Left colon (tissue), 2 donors: Measurements from ENCODE around the gene NTRK2. TPM values are rescaled to one million over a fixed set of nuclear protein-coding genes. Genes with fewer than 3 reads are reported as not detected.

Experiments used
- ATAC-seq: fragments of 200-7000 bp; cut with Tn5 transposase; one replicate; pipeline ENCODE4 v1.9.1; 2020; ENCODE audit warnings: mild to moderate bottlenecking, moderate library complexity
- DNase-seq, 2 donors: peaks; one replicate each; pipeline ENCODE4 v3.0.0-alpha.2; 2020
- intact Hi-C, 2 donors: fragments of 100-400 bp; cut with DNase I in 1 of 2; cut with micrococcal nuclease in 1 of 2; formaldehyde crosslinking; loops; one replicate each; pipeline versions ENCODE4 v1.11.2 to v1.14.0; 2022; cut with DNase I, micrococcal nuclease
- total RNA-seq, 2 donors: library from RNA; stranded (reverse); fragmentation: NEBNext Ultra II Directional; extraction: Animal tissue kit (Norgen Biotek cat#: 25700); gene quantifications; one replicate each; pipeline ENCODE4 v1.2.1, GENCODE V29; 2021
- donor health status: DM: no; HTN: no; CAD: no.
- donor health status: DM: yes; HTN: yes; CAD: no.

NTRK2 gene
- total RNA-seq, 2 donors from 2014 or later: 2.5 to 5.7 TPM

DNA sequence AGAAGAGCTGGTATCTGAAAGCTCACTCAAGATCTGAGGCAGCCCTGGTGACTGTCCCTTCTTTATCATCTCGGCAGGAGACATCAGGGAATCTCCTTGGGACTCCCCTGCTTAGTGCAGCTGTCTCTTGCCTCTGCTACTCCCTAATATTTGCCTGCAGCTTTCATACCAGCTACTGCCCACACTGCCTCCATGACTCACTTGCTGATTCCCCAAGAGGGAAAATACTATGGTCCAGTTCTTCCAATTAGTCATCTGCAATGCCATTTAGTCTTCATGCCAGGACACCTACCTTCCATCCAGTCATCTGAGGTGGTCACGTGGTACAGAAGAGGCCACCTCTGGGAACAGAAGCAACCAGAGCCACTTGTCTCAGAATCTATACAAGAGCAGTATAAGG is 270.8 kb downstream of the NTRK2 start:
- ATAC-seq (no peak), DNase-seq (no peak)
- intact Hi-C loops: no loop called here

DNA sequence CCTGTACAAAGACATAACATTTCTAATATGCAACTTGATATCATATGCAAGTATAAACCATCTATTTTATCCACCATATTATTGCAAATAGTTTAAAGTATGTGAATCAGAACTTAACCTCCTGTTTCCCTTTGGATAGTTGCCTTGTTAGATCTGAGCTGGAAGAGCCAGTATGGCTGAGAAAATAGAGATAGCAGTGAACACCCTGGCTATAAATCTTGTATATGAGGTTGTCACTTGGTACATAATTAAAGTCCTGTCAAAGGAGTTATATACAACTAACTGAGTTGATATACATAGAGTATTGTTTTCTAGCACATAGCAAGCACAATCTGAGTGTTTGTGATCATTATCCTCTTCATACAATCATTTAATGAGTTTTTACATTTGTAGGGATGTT is 272.3 kb downstream of the NTRK2 start:
- DNase-seq (no peak), ATAC-seq (peak; percentile 92)
- intact Hi-C loops: no loop called here

DNA sequence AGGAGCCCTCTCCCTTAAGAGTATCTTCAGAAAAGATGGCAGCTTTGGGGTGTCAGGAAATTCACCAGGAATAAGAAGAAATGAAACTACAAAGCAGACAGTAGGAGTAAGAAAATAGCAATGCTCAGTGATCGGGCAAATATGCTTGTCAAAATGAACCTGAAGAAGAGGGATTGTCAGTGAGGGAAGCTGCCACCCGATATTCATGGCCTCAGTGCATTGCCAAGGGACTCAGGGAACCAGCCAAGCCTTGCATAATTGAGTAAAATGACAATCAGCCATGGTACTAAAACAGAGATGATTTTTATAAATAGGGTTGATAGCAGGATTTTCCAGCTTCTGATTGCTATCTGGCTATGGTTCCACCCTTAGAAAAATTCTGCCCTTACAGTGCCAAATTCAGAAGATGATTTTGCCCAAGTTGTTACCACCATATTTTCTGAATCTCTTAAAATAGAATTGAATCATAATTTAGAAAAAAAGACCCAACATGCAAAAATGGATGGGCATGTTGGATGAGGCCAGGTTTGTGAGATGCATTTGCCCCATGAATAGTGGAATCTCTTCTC is 274.0 kb downstream of the NTRK2 start:
- no peak for DNase-seq
- intact Hi-C loops: no loop called here
- no peak for ATAC-seq

DNA sequence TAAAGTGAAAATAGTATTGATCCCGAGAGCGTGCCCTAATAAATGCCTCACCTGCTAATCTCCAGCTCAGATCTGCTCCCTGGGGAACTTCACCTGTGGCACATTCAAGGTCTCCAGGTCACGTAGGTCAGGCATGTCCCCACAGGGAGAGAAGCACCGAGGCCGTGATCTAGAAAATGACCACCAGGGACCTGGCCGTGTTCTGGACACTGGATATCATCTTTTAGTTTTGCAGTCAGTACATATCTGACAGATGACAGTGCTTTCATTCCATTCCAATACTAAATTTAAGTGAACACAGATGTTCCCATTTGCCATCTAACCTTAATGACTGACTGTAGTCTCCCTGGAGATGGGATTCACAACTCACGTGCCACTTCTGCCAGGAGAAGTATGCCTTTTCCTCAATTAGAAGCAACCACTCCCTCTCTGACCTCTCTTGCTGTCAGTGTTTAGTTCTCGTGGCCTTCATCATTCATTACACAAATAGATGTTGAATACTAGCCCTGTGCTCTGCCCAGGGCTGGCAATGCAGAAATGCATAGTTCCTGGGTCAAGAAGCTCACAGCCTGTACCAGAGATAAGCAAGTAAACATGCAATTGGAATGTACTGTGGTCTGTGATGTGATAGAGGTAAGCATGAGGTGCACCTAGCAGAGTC is 276.5 kb downstream of the NTRK2 start:
- intact Hi-C loops: no loop called here
- ATAC-seq (peak; percentile 58), DNase-seq (no peak)

DNA sequence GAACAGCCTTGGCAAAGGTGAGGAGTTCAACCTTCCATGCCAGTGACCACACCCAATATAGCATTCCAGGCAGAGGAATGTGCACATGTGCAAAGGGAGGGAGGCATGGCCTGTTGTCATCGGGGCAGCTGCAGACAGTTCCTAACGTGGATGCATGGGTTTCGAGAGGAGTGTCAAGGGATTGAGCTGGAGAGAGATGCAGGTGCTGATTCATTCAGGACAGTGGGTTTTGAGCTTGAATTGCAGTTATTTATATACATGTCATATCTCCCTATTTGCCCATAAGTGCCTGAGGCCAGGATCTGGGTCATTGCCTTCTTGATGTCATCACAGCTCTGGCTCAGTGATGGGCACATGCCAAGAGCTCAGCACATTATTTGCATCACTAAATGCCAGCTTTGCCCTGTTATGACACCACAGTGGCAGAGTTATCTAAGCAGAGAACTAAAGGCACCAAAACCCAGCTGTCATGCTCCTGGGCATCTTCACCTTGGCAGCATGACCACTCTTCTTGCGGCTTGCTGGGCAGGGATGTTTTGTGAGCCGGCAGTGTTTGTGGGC is 278.0 kb downstream of the NTRK2 start:
- DNase-seq (peak in 1 of 2 donors; percentile 50), ATAC-seq (peak; percentile 85)
- intact Hi-C loops: no loop called here

DNA sequence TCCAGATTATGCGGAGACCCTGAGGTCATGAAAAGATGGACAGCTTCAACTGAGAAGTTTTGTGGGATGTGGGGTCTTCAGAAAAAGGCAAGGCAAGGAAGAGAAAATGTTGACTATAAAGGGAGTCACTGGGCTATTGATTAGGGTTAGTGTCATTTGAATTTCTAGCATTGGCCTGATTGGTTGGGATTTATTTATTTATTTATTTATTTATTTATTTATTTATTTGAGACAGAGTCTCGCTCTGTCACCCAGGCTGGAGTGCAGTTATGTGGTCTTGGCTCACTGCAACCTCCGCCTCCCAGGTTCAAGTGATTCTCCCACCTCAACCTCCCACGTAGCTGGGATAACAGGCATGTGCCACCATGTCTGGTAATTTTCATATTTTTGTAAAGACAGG is 279.7 kb downstream of the NTRK2 start:
- intact Hi-C loops: no loop called here
- ATAC-seq: no peak

DNA sequence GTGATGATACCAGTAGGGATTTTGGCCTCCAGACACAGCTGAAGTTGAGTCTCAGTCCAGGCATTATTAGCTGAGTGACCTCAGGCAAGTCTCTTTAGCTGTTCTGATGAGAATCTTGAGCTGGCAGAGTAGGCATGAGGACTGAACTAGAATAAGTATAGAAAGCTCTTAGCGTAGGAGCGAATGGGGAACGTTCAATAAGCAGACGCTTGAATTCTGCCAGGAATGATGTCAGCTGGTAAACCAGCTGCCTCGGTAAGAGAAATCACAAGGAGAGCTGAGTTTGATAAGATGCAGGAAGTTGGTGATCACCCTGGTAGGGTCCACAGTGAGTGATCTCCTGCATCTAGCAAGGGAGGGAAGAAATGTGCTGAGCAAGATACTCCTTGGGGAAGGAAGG is 280.4 kb downstream of the NTRK2 start:
- DNase-seq: no peak
- intact Hi-C loops: loop anchor here in 1 of 2 donors (10.0 kb wide), 1 partner anchor 555 kb away; no protein-coding TSS in a partner anchor
- no peak for ATAC-seq

More for the DNA sequence above, 279.7 kb downstream of the NTRK2 start:
- DNase-seq: no peak

DNA sequence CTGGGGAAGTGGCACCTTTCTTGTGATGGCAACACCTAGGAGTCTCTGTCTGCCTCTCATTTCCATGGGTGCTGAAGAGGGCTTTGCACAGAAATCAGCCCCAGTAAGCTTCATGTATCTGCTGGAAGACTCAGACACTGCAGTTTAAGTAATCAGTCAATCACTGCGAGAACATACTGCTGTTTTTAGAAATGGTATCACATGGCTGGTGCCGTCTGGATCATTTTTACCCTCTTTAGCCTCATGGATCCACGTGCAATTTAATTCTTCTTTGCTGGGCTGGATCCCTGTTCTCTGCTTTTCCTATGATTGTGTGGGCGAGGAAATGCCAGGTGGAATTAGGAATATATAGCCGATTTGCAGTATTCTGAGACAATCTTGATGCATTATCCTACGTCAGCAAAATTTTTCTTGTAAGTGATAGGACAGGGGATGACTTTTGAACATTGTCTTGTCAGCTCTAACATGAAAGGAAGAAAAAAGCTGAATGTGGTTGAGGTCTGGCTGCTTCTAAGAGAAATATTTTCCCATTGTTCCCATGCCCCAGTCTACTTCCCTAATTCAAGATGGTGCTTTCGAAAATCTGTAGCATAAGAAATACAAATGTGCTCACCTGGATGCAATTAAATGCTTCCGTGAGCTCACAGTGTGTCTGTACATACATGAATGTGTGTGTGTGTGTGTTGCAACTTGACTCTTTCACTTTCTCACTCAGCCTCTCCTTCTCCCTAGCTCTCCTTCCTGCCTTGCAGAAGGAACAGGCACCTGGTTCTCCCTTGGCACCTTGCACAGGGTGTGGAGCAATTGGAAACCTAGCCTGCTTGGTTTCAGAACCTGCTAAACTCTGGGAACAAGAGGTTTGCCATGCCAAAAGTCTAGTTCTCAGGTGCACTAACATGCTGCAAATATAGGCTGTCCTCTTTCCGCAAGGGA is 281.6 kb downstream of the NTRK2 start:
- peak in 1 of 2 donors; percentile 49 for DNase-seq
- intact Hi-C loops: loop anchor here in 1 of 2 donors (10.0 kb wide), 1 partner anchor 556 kb away; no protein-coding TSS in a partner anchor
- peak; percentile 69 for ATAC-seq

DNA sequence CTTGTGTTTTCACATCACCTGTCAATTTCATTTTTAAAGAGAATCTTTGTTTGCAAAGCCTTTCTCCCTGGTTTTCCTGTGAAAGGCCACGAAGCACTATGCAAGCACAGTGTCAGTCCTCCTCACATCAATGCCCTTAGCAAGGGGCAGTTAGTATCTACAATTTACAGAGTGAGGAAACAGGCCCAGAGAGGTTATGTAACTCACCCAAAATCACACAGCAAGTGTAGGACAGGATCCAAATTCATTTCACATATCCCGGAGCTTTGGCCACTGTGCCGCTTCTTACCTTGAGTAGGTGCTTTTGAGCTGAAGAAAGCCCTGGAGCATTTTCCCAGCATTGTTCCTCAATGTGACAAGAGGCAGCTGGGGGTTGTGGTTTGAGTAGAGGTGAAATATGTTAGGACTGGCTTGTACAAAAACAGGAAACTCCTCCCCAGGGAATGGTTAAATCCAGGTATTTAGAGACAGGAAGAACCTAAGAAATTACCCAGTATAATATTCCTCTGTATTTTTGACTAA is 283.8 kb downstream of the NTRK2 start:
- ATAC-seq: no peak
- intact Hi-C loops: loop anchor here in 1 of 2 donors (10.0 kb wide), 1 partner anchor 559 kb away; no protein-coding TSS in a partner anchor
- DNase-seq: no peak

DNA sequence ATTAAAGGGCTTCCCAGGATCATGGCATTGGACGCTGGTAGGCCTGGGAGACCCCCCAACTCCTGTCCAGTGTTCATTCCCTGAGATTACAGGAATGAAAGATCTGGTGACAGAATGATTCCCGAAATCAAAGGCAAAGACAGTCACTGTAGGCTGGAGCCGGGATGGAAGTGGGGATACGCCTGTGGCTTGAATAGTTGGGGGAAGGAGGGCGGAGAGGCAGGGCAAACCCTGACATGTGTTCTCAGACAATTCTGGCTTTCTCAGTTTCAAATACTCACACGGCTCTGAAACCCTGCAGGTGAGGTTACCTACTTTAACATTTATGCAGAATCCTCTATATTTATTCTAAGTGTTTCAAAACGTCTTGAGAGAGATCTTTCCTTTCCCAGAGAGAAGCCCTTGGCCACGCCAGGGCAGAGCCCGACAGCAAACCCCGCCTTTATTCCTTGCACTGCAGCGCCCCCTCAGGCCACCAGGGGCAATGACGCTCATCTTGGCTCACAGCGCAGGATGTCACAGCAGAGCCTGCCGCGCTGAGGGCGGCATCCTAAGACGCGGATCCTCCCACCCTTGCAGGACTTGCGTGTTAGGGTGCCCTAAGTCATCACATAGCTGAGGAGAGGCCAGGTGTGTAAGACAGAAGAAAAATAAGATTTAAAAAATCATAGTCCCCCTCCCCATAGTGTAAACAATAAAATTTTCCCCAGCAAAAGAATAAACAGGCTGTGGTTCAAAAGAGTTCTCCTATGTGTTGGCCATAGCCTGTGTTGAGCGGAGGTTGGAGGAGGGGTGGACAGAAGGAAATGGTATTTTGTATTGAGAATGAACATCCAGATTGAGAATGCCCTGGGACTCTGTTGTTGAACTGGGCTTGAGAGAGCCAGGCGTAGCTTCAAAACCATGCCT is 284.5 kb downstream of the NTRK2 start:
- peak; percentile 77 to 79 for DNase-seq
- peak; percentile 93 for ATAC-seq
- intact Hi-C loops: loop anchor here in 1 of 2 donors (10.0 kb wide), 1 partner anchor 559 kb away; no protein-coding TSS in a partner anchor

DNA sequence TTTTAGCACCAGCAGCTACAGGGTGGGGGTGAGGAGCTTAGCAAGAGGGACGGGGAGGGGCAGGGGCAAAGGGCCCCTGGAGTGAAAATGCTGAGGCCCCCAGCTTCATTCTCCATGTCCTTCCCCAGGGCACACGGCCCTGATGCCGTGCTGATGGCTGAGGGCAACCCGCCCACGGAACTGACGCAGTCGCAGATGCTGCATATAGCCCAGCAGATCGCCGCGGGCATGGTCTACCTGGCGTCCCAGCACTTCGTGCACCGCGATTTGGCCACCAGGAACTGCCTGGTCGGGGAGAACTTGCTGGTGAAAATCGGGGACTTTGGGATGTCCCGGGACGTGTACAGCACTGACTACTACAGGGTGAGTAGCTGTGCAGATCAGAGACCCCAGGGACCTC is 285.6 kb downstream of the NTRK2 start:
- intact Hi-C loops: loop anchor here in 1 of 2 donors (10.0 kb wide), 1 partner anchor 560 kb away; no protein-coding TSS in a partner anchor
- ATAC-seq: no peak

DNA sequence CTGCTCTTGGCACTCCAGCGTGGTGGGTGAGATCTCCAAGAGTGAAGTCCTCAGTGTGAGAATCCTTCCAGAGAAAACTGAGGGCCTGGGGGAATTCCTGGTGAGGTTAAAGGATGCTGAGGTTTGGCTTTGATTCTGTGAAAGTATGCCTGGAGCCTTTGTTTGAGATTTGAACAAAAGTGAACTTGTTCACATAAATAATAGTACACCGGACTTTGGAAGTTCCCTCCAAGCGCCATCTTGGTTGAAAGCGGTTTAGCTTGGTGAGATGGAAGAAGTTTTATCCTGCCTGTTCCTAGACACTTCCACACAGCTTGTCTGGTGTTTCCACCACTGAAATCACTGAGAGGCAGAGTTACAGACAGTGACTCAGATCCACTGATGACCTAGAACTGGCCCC is 286.4 kb downstream of the NTRK2 start:
- ATAC-seq: no peak
- intact Hi-C loops: loop anchor here in 1 of 2 donors (10.0 kb wide), 1 partner anchor 561 kb away; no protein-coding TSS in a partner anchor
- DNase-seq: no peak

More for the DNA sequence above, 285.6 kb downstream of the NTRK2 start:
- DNase-seq: no peak

DNA sequence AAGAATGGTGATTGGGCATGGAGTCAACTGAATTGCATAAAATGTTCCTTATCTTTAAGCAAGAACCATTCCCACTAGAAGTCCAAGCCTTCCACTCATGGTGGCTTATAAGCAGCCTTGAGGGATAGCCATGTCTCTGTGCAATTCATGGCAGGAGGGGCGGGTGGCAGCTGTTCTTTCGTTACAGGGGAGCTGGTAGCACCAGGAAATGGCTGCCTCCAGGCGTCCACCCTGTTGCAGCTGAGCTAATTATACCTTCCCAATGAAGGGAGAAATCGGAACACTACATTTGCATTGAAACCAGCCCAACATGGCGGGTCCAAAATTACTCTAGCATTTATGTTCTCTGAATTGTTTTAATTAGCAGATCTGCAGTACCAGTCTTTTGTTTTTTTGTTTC is 289.8 kb downstream of the NTRK2 start:
- ATAC-seq (no peak), DNase-seq (no peak)
- intact Hi-C loops: loop anchor here in 1 of 2 donors (10.0 kb wide), 1 partner anchor 565 kb away; no protein-coding TSS in a partner anchor

DNA sequence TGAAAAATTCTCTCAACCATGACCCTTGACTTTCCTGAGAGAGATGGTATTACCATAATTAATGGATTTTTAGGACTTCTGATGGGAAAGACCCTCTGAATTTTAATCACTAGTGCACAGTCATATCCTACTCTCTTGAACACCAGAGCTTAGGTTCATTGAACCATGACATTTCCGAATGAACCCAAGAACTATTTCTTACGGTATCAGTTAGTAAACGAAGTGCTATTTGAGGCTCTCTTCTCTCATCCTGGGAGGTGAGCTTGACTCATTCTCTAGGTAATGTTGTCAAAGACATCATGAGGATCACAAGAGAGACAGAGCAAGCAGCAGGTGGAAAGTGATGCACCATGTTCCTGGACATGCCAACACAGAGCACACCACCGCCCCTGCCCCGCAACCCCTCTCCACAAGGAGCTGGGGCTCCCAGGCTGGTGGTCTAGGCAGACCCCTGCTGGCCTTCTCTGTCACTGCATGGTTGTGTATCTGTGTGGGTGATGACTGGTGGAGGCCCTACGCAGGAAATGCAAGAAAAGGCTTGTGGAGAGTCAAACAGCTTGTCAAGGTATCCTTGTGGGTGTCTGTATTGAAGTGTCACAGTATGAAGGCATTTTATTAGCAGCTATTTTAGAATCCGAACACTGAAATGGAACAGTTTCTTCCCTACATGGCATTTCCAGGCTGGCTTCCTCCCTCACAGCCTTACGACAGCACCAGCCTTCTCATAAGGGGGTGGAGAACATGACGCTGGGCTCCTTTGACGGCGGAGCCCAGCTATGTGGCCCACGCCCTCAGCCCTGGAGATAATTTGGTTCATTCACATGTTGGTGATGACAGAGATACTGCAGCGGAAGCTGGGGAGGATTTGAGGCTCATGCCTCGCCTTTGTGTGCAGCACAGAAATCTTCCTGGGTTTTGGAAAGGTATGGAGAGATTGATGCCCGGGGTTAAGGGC is 297.6 kb downstream of the NTRK2 start:
- no peak for ATAC-seq
- intact Hi-C loops: no loop called here
- no peak for DNase-seq

DNA sequence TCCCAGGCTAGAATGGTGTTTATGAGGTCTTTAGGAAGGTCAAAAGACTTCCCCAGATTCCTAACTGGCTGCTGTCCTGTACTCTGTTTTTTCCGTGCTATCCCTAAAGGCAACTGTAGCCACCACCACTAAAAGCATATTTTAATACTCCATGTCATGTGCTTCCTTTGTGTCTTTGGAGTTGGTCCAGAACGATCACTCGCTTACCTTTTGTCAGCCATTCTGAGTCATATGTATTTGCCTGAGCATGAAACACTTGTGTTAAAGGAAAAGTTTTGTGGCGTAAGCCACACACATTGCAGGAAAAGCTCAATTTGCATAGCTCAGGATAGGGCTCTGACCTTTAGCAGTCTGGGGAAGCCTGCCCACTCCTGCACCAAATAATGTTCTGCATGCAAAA is 299.6 kb downstream of the NTRK2 start:
- no peak for DNase-seq
- intact Hi-C loops: no loop called here
- ATAC-seq: peak; percentile 38

DNA sequence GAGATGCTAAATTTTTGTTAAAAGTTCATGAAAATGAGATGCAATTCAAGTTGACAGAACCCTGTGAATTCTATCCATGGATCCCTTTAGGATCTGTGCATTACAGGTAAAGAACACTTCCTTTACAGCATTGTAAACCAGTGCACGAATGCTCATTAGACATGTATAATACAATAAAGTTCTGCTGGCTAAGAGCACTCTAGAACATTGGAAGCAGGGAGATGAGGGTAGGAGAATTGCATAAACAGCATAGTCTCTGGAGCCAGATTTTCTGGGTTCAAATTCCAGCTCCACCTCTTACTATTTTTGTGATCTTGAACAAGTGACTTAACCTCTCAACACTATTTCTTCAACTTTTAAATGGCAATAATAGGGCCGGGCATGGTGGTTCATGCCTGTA is 300.2 kb downstream of the NTRK2 start:
- intact Hi-C loops: no loop called here
- ATAC-seq (peak; percentile 80), DNase-seq (no peak)

DNA sequence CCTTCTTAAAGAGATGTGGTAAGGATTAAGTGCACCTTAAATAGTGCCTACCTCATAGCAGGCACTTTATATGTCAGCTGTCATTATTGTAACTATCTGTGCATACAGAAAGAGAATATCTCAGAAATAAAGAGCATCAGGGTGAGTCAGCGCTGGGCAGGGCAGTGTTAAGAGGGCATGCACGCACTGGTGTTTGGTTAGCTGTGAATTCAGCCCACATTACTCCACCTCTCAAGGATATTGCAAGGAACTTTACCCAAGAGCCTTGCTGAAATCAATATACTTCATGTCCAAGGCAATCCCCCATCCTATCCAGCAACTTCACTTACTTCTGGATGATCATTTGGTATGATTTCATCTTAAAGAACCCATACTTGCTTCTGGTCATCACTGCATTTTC is 300.9 kb downstream of the NTRK2 start:
- ATAC-seq: peak; percentile 81
- intact Hi-C loops: no loop called here

More for the DNA sequence above, 300.9 kb downstream of the NTRK2 start:
- peak; percentile 60 for DNase-seq
